NCI-H2227 (cell line): ENCODE results near the gene PARP15.
"Not testable (repeated sequence)": the region's sequence is repeated elsewhere in the genome, so short reads cannot be mapped to it uniquely, and the experiment has no call there.

Source experiments
- DNase-seq: peaks from one replicate; lab custom pipeline; 2025; ENCODE audit not compliant: unreplicated experiment; lab: John Stamatoyannopoulos, UW

PARP15 gene

DNA sequence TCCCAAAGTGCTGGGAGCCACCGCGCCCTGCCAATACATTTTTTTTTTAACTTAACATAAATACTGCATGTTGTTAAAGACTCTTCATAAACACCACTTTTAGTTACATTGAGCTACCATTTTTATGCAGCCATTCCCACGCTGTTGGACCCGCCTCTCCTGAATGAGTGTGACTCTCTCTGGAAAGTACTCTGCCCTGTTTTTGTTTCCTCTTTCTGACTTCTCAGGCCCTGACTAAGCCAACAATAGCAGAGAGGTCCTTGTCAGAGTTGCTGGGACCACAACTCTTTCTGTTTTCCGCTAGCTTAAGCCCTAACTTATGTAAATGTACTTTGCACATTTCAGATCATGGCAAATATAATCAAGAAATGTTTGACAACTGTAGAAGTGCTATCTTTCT lies 35.2 kb downstream of the PARP15 start:
- DNase-seq: no peak

DNA sequence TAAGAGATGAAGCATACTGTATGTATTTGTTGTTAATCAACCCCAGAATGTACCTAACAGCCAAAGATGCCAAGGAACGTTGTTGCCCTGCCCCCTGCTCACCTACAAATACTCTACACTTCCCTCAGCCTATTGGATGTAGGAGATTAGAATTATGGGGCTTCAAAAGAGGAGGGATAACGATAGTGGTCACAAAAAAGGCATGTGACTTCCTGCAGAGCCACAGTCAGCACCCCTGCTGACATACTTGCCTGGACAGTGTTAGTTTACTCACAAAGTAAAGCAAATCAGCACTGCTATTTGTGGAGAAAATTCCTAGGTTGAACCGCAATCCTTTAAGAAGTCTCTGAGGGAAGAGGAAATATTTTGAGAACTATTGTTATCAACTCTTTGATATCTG lies 37.9 kb downstream of the PARP15 start:
- no peak for DNase-seq

DNA sequence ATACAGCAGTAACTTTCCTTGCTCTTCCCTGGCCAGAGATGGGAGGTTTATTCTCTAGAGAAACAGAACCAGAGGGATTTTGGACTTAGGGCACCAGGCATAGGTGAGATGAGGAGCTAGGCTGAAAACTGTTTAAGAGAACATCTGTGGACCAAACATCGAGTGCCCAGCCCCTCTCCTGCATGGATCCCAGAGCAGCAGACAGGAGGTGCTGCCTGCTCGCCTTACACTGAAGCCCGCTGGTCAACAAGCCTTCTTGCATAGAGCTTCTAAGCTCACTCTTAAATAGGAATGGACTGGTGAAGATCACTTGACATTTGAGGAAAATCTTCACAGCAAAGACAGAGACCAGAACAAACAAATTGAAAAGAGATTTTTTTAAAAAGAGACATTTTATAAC lies 41.2 kb downstream of the PARP15 start:
- DNase-seq: no peak

DNA sequence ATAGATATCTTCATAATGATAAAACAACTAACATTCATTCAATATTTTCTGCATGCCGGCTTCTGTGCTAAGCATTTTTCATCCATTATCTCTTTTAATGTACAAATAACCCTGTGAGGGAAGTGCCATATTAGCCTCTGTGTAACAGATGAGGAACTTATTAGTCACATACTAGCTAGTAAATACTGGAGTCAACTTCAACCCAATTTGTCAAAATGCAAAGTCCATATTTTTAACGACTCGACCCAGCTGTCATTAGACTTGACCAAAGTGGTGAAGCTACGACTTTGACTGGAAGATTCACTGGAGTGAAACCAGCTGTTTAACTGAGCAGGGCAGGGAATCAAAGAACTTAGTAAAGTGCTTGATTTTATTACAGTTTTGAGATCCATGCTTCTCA lies 41.6 kb downstream of the PARP15 start:
- no peak for DNase-seq

DNA sequence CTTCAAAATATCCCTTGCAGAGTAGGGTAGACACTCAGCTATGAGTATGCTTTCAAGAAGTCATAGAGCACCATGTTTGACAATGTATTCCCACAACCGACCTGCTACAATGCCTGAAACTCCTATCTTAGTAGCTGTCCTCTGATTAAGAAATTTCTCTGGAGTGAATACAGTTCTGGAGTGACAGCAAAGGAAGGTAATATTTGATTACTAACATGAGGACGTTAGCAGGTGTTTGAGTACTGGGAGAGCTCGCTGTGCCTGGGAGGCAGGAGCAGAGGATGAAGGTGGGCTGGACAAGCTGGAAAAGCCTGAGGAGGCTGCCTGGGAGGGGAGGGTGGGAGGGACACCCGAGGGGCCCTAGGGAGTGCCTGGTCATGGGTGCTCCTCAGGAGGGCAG lies 42.9 kb downstream of the PARP15 start:
- no peak for DNase-seq

DNA sequence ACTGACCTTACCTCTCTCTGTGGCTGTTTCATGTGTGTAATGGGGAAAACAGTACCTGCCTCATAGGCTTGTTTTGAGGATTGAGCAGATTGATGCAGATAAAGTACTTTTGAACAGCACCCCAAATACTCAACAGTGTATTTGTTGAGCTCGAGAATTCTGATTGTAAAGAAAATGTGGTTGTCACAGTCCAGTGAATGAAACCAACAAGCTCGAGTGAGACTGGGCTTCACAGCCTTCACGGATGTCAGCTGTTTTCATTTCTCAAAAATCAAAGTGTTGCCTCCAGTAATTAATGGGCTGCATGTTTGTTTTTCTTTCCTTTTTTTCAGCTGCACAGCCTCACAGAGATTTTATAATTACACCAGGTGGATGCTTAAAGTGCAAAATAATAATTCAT lies 43.7 kb downstream of the PARP15 start:
- DNase-seq: no peak

DNA sequence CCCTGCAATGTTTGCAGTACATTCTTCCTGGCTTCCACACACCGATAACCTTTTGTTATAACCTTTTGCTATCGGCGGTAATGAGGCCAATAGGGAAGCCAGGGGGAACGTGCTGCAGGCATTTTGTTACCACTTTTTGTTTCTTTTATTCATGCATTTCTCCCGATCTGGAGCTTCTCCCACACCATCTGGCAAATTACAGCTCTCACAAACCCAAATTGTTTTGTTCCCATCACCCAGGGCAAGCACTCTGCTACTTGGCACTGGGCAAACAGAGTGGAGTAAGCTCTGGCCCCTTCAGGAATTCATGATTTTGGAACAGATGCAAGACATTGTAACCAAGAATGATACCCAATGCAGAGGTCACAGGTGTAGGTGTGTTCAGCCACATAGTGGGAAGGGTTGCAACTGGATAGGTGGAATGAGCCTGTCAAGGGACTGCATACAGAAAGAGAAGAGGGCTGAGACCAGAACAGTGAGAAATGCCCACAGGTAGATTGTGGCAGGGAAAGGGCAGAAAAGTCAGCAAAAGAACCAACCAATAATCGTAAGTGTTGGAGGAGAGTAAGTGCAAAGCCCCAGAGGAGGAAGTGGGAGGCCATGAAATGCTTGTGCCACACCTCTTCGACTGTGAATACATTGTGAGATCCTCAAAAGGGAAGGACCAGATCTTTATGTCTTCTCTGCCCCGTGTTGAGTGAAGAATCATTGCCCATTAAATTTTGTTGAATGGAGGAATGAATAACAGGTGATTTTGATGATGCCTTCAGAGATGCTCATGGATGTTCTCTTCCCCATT lies 45.8 kb downstream of the PARP15 start:
- no peak for DNase-seq

DNA sequence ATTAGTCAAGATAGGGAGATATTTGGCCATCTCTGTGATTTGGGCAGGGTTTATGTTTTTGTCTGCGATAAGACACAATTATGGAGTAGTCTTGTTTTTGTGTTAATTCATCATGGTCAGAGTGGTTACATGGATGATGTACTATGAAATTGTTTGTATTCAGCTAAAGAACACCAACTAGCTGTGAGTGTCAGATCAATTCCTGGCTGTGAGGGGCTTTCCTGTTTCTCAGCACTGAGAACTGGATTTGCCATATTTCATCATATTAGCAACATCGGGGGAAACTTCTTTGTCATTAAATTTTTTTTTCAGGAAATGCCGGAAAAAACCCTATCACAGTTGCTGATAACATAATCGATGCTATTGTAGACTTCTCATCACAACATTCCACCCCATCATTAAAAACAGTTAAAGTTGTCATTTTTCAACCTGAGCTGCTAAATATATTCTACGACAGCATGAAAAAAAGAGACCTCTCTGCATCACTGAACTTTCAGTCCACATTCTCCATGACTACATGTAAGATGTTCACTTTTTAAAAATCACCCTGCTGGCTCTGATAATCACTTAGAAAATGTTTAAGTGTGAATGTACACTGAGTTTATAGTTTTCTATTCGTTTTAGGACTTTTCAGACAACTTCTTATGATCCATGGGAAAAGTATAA lies 49.2 kb downstream of the PARP15 start:
- no peak for DNase-seq

DNA sequence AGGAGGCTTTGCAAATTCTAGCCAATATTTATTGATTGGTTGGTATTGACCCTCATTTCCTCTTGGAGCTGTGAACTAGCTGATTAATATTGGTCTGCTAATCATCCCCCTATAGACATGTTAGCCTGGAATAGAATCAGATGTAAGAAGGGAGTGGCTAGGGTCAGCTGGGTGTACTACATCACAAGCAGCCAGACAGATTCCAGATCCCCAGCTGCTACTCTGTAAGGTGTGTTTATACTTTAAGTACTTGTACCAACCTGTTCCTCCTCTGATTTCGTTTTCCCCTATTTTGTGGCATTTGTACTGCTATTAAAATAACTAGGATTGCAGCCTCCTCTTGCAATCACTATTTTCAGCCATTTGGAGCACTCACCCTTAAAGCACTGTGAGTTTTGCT lies 49.9 kb downstream of the PARP15 start:
- no peak for DNase-seq

DNA sequence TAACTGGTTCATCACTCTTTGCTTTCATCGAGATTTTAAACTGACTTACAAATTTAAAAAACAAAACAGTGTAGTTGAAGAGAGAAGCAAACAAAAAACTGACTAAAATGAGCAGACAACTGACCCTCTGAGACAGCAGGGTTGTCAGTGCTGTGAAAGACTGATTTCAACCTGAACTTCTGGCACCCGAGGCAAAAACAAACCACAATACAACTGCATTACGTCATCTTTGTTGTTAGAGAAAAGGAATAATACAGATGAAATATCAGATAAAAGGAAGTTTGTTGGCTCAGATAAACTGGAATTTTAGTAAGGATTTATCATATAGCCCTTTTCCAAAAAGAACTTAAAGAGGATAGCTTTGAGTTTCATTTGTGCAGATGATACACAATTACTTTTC lies 51.1 kb downstream of the PARP15 start:
- DNase-seq: no peak

DNA sequence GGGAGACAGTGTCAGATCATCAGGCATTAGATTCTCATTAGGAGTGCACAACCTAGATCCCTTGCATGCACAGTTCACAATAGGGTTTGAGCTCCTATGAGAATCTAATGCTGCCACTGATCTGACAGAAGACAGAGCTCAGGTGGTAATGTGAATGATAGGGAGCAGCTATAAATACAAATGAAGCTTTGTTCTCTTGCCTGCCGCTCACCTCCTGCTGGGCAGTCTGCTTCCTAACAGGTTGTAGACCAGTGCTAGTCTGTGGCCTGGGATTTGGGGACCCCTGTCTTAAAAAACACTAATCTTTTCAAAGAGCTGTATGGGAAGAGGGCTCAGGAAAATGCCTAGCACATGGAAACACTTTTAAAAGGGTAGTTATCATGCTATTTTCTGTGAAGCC lies 52.3 kb downstream of the PARP15 start:
- no peak for DNase-seq

DNA sequence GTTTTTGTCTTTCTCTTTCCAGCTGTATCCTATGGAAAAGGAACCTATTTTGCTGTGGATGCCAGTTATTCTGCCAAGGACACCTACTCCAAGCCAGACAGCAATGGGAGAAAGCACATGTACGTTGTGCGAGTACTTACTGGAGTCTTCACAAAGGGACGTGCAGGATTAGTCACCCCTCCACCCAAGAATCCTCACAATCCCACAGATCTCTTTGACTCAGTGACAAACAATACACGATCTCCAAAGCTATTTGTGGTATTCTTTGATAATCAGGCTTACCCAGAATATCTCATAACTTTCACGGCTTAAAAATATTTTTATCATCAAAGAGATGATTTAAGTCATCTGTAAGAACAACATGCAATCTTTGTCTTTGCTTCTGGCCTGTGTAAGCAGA lies 58.3 kb downstream of the PARP15 start:
- DNase-seq: no peak

DNA sequence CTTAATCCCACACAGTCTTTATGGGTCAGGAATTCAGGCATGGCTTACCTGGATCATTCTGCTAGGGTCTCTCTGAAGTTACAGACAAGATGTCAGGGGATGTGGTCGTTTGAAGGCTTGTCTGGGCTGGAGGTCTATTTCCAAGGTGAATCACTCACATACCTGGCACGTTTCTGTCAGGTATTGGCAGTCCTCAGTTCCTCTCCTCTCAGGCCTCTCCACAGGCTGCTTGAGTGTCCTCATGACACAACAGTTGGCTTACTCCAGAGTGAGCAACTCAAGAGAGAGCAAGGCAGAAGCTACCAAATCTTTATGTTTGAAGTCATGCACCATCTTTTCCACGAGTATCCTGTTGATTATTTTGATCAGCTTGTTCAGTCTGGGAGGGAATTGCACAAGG lies 59.2 kb downstream of the PARP15 start:
- DNase-seq: no peak

DNA sequence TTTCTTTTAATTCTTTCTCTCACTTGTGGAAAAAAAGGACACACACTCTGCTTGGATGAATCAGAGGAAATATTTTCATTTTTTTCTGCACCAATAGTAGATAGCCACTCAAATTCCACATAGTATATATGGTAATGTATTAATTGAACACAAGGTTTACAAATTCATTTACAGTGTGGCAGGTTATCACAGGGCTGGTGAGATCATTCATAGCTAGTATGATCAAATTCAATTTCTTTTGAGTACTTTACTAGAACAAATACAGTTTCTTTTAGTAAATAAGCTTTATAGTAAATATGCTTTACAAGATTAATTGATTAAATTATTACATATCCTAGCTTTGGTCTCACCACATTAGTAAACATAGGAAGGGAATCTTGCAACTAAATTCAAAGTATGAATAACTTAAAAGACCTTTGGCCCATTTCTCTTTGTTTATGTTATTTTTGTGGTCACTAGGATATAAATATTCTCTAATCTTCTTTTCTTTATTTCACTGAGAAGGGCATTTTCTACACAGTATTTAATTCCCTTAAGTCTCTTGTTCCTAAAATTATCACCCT lies 63.1 kb downstream of the PARP15 start:
- no peak for DNase-seq

DNA sequence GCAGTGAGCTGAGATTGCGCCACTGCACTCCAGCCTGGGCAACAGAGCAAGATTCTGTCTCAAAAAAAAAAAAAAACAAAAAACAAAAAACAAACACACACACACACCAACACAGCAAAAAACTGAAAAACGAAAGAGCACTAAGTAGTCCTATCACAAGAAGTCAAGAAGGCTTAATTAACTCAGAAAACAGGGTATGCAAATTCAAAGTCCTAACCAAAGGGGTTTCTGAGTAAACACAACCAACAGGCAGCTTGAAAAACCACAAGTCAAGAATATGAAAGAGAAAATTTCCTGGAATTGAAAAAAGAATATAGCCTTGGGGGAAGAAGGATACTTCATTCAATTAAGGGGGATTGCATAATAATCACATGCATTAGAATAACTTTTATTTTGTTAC lies 65.5 kb downstream of the PARP15 start:
- no peak for DNase-seq

DNA sequence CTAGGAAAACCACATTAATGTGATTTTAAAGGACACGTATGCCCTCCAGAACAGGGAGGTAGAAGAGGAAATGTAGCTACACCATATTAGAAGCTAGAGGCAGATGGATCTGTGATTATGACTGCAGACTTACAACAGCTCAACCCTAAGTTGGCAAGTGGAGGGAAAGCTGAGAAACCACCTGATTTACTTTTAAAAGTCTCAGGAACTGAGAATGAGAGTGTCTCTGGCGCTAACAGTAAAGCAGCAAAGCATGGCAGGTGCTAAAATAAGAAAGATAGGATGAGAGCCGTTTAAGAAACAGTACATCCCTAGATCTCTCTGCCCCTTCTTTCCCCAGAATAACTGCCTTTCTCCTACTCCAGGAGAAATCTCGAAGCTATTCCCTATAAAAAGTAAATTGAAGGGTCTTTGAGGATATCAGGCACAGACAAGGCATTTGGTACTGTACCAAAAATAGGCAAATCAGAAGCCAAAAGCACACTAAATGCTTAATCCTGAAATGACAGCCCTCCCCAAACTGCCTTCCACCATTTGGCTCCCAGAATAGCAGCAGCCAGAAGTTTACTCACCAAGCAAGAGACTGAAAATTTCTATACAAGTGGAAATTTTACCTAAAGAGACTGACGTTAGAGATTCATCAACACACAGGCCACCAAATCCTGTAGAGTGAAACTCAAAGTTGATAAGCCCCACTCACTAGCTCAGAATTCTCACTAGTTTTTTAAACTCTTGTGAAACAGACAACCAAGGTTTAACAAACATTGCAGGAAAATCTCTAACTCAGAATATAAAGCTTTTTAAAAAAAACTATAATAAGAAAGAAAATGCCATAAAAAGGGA lies 68.9 kb downstream of the PARP15 start:
- no peak for DNase-seq

DNA sequence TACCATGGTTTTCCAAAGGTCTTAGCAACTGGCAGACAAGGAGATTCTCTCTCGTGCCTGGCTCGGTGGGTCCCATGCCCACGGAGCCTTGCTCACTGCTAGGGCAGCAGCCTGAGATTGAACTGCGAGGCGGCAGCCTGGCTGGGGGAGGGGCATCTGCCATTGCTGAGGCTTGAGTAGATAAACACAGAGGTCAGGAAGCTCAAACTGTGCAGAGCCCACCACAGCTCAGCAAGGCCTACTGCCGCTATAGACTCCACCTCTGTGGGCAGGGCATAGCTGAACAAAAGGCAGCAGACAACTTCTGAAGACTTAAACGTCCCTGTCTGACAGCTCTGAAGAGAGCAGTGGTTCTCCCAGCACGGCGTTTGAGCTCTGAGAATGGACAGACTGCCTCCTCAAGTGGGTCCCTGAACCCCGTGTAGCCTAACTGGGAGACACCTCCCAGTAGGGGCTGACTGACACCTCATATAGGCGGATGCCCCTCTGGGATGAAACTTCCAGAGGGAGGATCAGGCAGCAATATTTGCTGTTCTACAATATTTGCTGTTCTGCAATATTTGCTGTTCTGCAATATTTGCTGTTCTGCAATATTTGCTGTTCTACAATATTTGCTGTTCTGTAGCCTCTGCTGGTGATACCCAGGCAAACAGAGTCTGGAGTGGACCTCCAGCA lies 73.9 kb downstream of the PARP15 start:
- not testable (repeated sequence) for DNase-seq

DNA sequence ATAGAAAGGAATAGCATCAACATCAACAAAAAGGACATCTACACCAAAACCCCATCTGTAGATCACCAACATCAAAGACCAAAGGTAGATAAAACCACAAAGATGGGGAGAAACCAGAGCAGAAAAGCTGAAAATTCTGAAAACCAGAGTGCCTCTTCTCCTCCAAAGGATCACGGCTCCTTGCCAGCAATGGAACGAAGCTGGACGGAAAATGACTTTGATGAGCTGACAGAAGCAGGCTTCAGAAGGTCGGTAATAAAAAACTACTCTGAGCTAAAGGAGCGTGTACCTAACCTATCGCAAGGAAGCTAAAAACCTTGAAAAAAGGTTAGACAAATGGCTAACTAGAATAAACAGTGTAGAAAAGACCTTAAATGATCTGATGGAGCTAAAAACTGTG lies 74.5 kb downstream of the PARP15 start:
- not testable (repeated sequence) for DNase-seq

DNA sequence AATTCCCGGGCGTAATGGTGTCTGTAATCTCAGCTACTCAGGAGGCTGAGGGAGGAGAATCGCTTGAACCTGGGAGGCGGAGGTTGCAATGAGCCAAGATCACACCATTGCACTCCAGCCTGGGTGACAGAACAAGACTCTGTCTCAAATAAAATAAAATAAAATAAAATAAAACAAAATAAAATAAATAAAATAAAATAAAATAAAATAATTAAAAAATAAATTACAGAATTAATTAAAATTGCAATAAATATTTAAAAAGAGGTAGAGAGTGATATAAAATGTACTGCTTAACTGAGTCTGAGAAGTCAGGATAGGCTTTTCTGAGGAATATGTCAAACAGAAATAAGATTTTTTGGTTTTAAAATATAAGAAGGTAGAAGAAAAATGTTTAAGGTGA lies 80.9 kb downstream of the PARP15 start:
- not testable (repeated sequence) for DNase-seq

DNA sequence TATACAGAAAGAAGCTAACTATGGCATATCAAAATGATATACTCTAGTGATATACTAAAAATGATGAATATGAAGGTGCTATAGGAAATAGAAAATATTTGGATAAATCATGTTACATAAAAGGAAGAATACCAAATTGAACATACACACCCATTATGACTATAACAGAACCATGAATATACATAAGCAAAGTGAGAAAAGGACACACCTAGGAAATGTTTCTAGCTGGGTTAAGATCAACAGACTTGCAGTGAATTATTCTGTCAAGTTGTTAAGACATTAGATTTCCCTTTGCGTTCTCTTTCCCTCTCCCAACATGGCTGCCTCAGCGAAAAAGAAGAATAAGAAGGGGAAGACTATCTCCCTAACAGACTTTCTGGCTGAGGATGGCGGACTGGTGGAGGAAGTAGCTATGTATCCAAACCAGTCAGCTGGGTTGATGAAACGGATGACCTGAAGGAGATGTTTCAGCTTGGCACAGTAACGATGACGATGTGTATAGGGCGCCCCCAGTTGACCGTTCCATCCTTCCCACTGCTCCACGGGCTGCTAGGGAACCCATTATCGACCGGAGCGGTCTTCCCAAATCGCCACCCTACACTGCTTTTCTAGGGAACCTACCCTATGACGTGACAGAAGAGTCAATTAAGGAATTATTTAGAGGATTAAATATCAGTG lies 83.0 kb downstream of the PARP15 start:
- DNase-seq: no peak
